ENCODE results near the gene PCDH15. TPM values are rescaled to one million over a fixed set of nuclear protein-coding genes. Genes with fewer than 3 reads are reported as not detected.

PCDH15 gene
- total RNA-seq, 1 donor, result under 0.01 TPM

- Histone ChIP-seq H3K4me1 (ENCODE audit: insufficient read depth, low read length) (no peaks in the 10 kb centered on the region), H3K4me3 (ENCODE audit: low read length) (no peak overlapping the region), H3K27me3 (ENCODE audit: insufficient read depth, low read length) (no peaks in the 10 kb centered on the region), H3K9me3 (ENCODE audit: low read depth, low read length) (no peaks in the 10 kb centered on the region)
Measured at GRCh38 chr10:54011117-54011516, 789.9 kb downstream of the PCDH15 start.

- no peak overlapping the region for H3K4me3 ChIP-seq (ENCODE audit: low read length)
- H3K27me3 ChIP-seq (ENCODE audit: insufficient read depth, low read length), result no peaks in the 10 kb centered on the region
- H3K9me3 ChIP-seq (ENCODE audit: low read depth, low read length), result no peaks in the 10 kb centered on the region
- no peaks in the 10 kb centered on the region for H3K4me1 ChIP-seq (ENCODE audit: insufficient read depth, low read length)
Measured at GRCh38 chr10:54010337-54010933, 790.6 kb downstream of the PCDH15 start.

- H3K4me1 ChIP-seq (ENCODE audit: insufficient read depth, low read length), result no peaks in the 10 kb centered on the region
- no peaks in the 10 kb centered on the region for H3K27me3 ChIP-seq (ENCODE audit: insufficient read depth, low read length)
- H3K4me3 ChIP-seq (ENCODE audit: low read length), result no peak overlapping the region
- no peaks in the 10 kb centered on the region for H3K9me3 ChIP-seq (ENCODE audit: low read depth, low read length)
Measured at GRCh38 chr10:54009672-54010071, 791.4 kb downstream of the PCDH15 start.

- Histone ChIP-seq H3K9me3 (ENCODE audit: low read depth, low read length) (no peaks in the 10 kb centered on the region), H3K27me3 (ENCODE audit: insufficient read depth, low read length) (no peaks in the 10 kb centered on the region), H3K4me3 (ENCODE audit: low read length) (no peak overlapping the region), H3K4me1 (ENCODE audit: insufficient read depth, low read length) (no peaks in the 10 kb centered on the region)
Measured at GRCh38 chr10:54002077-54002476, 799.0 kb downstream of the PCDH15 start.

- Histone ChIP-seq H3K9me3 (ENCODE audit: low read depth, low read length) (no peaks in the 10 kb centered on the region), H3K4me1 (ENCODE audit: insufficient read depth, low read length) (no peaks in the 10 kb centered on the region), H3K4me3 (ENCODE audit: low read length) (no peak overlapping the region), H3K27me3 (ENCODE audit: insufficient read depth, low read length) (no peaks in the 10 kb centered on the region)
Measured at GRCh38 chr10:53997953-53998352, 803.1 kb downstream of the PCDH15 start.

- Histone ChIP-seq H3K9me3 (ENCODE audit: low read depth, low read length) (no peaks in the 10 kb centered on the region), H3K4me1 (ENCODE audit: insufficient read depth, low read length) (no peaks in the 10 kb centered on the region), H3K27me3 (ENCODE audit: insufficient read depth, low read length) (no peaks in the 10 kb centered on the region), H3K4me3 (ENCODE audit: low read length) (no peak overlapping the region)
Measured at GRCh38 chr10:53990799-53991238, 810.2 kb downstream of the PCDH15 start.

GRCh38 chr10:53983431-53983830 lies 817.6 kb downstream of the PCDH15 start:
- no peak overlapping the region for H3K4me3 ChIP-seq (ENCODE audit: low read length)
- no peaks in the 10 kb centered on the region for H3K9me3 ChIP-seq (ENCODE audit: low read depth, low read length)
- no peaks in the 10 kb centered on the region for H3K4me1 ChIP-seq (ENCODE audit: insufficient read depth, low read length)
- H3K27me3 ChIP-seq (ENCODE audit: insufficient read depth, low read length), result no peaks in the 10 kb centered on the region

- Histone ChIP-seq H3K27me3 (ENCODE audit: insufficient read depth, low read length) (no peaks in the 10 kb centered on the region), H3K9me3 (ENCODE audit: low read depth, low read length) (no peaks in the 10 kb centered on the region), H3K4me1 (ENCODE audit: insufficient read depth, low read length) (no peaks in the 10 kb centered on the region), H3K4me3 (ENCODE audit: low read length) (no peak overlapping the region)
Measured at GRCh38 chr10:53980210-53980609, 820.8 kb downstream of the PCDH15 start.

GRCh38 chr10:53978301-53978700 lies 822.7 kb downstream of the PCDH15 start:
- Histone ChIP-seq H3K4me1 (ENCODE audit: insufficient read depth, low read length) (no peaks in the 10 kb centered on the region), H3K9me3 (ENCODE audit: low read depth, low read length) (no peaks in the 10 kb centered on the region), H3K27me3 (ENCODE audit: insufficient read depth, low read length) (no peaks in the 10 kb centered on the region), H3K4me3 (ENCODE audit: low read length) (no peak overlapping the region)

- H3K27me3 ChIP-seq (ENCODE audit: insufficient read depth, low read length), result no peaks in the 10 kb centered on the region
- H3K9me3 ChIP-seq (ENCODE audit: low read depth, low read length), result no peaks in the 10 kb centered on the region
- H3K4me3 ChIP-seq (ENCODE audit: low read length), result no peak overlapping the region
- H3K4me1 ChIP-seq (ENCODE audit: insufficient read depth, low read length), result no peaks in the 10 kb centered on the region
Measured at GRCh38 chr10:53977267-53977666, 823.8 kb downstream of the PCDH15 start.

GRCh38 chr10:53957401-53957800 lies 843.6 kb downstream of the PCDH15 start:
- no peaks in the 10 kb centered on the region for H3K27me3 ChIP-seq (ENCODE audit: insufficient read depth, low read length)
- no peaks in the 10 kb centered on the region for H3K4me1 ChIP-seq (ENCODE audit: insufficient read depth, low read length)
- H3K9me3 ChIP-seq (ENCODE audit: low read depth, low read length), result peaks cover 6% of the 10 kb centered on the region
- H3K4me3 ChIP-seq (ENCODE audit: low read length), result no peak overlapping the region

GRCh38 chr10:53955091-53955490 lies 845.9 kb downstream of the PCDH15 start:
- no peak overlapping the region for H3K4me3 ChIP-seq (ENCODE audit: low read length)
- no peaks in the 10 kb centered on the region for H3K4me1 ChIP-seq (ENCODE audit: insufficient read depth, low read length)
- no peaks in the 10 kb centered on the region for H3K27me3 ChIP-seq (ENCODE audit: insufficient read depth, low read length)
- H3K9me3 ChIP-seq (ENCODE audit: low read depth, low read length), result no peaks in the 10 kb centered on the region

- Histone ChIP-seq H3K9me3 (ENCODE audit: low read depth, low read length) (no peaks in the 10 kb centered on the region), H3K4me3 (ENCODE audit: low read length) (no peak overlapping the region), H3K4me1 (ENCODE audit: insufficient read depth, low read length) (no peaks in the 10 kb centered on the region)
Measured at GRCh38 chr10:53952698-53953630, 848.1 kb downstream of the PCDH15 start.

GRCh38 chr10:53939654-53940053 lies 861.4 kb downstream of the PCDH15 start:
- Histone ChIP-seq H3K27me3 (ENCODE audit: insufficient read depth, low read length) (no peaks in the 10 kb centered on the region), H3K9me3 (ENCODE audit: low read depth, low read length) (no peaks in the 10 kb centered on the region)

More at GRCh38 chr10:53952698-53953630, 848.1 kb downstream of the PCDH15 start:
- no peaks in the 10 kb centered on the region for H3K27me3 ChIP-seq (ENCODE audit: insufficient read depth, low read length)

GRCh38 chr10:53930648-53931047 lies 870.4 kb downstream of the PCDH15 start:
- H3K4me3 ChIP-seq (ENCODE audit: low read length), result no peak overlapping the region
- peaks cover 7% of the 10 kb centered on the region for H3K9me3 ChIP-seq (ENCODE audit: low read depth, low read length)
- no peaks in the 10 kb centered on the region for H3K27me3 ChIP-seq (ENCODE audit: insufficient read depth, low read length)
- no peaks in the 10 kb centered on the region for H3K4me1 ChIP-seq (ENCODE audit: insufficient read depth, low read length)

More at GRCh38 chr10:53939654-53940053, 861.4 kb downstream of the PCDH15 start:
- Histone ChIP-seq H3K4me3 (ENCODE audit: low read length) (no peak overlapping the region), H3K4me1 (ENCODE audit: insufficient read depth, low read length) (no peaks in the 10 kb centered on the region)
